ENCODE data around the gene PWP1. TPM values are rescaled to one million over a fixed set of nuclear protein-coding genes. Genes with fewer than 3 reads are reported as not detected.

Gene PWP1
- total RNA-seq, 2 experiments from 2014 or later: 32.4 to 47.2 TPM

- no peak for ATAC-seq
- no peak overlapping the region for H3K27ac Mint-ChIP-seq
- no peak overlapping the region for H3K4me3 Mint-ChIP-seq
- H3K4me1 Mint-ChIP-seq: no peaks in the 10 kb centered on the region
- H3K36me3 Mint-ChIP-seq: peaks cover 18% of the 10 kb centered on the region
- DNase-seq: no peak
- no peaks in the 10 kb centered on the region for H3K9me3 Mint-ChIP-seq (ENCODE audit: low read depth)
- H3K27me3 Mint-ChIP-seq: no peaks in the 10 kb centered on the region
- CTCF ChIA-PET: no interaction called here
Measured at GRCh38 chr12:107730618-107731341, 45.2 kb downstream of the PWP1 start.

DNA sequence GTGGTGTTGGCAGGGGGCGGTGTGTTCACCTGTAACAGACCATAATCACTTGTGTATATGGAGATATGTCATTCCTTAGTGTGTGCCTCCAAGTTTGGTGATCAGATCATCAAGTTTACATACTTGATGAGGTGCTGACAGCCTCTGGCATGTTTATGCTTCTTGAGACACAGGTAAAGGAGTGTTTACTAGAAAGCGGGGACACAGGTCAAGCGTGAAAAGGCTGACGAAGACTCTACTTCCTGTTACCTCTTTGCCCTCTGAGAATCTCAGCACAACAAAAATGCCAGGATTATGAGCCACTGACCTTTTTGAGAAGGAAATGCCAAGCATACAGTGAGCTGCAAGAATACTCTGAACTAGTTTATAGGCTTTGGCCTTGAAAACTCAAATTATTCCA lies 45.8 kb downstream of the PWP1 start:
- no peak overlapping the region for H3K4me3 Mint-ChIP-seq
- CTCF ChIA-PET: no interaction called here
- ATAC-seq (no peak), DNase-seq (no peak)
- no peak overlapping the region for H3K27ac Mint-ChIP-seq
- H3K36me3 Mint-ChIP-seq: peaks cover 24% of the 10 kb centered on the region
- H3K27me3 Mint-ChIP-seq: no peaks in the 10 kb centered on the region
- no peaks in the 10 kb centered on the region for H3K9me3 Mint-ChIP-seq (ENCODE audit: low read depth)
- H3K4me1 Mint-ChIP-seq: no peaks in the 10 kb centered on the region

GRCh38 chr12:107732365-107732764 lies 46.8 kb downstream of the PWP1 start:
- H3K9me3 Mint-ChIP-seq (ENCODE audit: low read depth): no peaks in the 10 kb centered on the region
- peaks cover 2% of the 10 kb centered on the region for H3K4me1 Mint-ChIP-seq
- DNase-seq (no peak), ATAC-seq (no peak)
- peaks cover 32% of the 10 kb centered on the region for H3K36me3 Mint-ChIP-seq
- H3K27ac Mint-ChIP-seq: no peak overlapping the region
- CTCF ChIA-PET: no interaction called here
- no peak overlapping the region for H3K4me3 Mint-ChIP-seq
- no peaks in the 10 kb centered on the region for H3K27me3 Mint-ChIP-seq

- Mint-ChIP-seq H3K9me3 (ENCODE audit: low read depth) (no peaks in the 10 kb centered on the region), H3K4me1 (peaks cover 5% of the 10 kb centered on the region), H3K36me3 (peaks cover 48% of the 10 kb centered on the region), H3K27me3 (no peaks in the 10 kb centered on the region), H3K27ac (no peak overlapping the region), H3K4me3 (no peak overlapping the region)
- ATAC-seq (no peak), DNase-seq (no peak)
- CTCF ChIA-PET: no interaction called here
Measured at GRCh38 chr12:107734139-107734538, 48.5 kb downstream of the PWP1 start.

GRCh38 chr12:107735763-107736162 lies 50.2 kb downstream of the PWP1 start:
- Mint-ChIP-seq H3K27me3 (no peaks in the 10 kb centered on the region), H3K36me3 (peaks cover 55% of the 10 kb centered on the region), H3K27ac (no peak overlapping the region), H3K4me3 (no peak overlapping the region), H3K4me1 (peaks cover 5% of the 10 kb centered on the region), H3K9me3 (ENCODE audit: low read depth) (no peaks in the 10 kb centered on the region)
- CTCF ChIA-PET: interaction anchor here (1.4 kb wide), 1 partner anchor 15 kb away, joined by 3 read pairs; no protein-coding TSS in a partner anchor
- ATAC-seq: no peak
- no peak for DNase-seq

- ATAC-seq (no peak), DNase-seq (no peak)
- Mint-ChIP-seq H3K4me3 (no peak overlapping the region), H3K9me3 (ENCODE audit: low read depth) (no peaks in the 10 kb centered on the region), H3K27ac (no peak overlapping the region), H3K4me1 (peaks cover 5% of the 10 kb centered on the region), H3K36me3 (peaks cover 63% of the 10 kb centered on the region), H3K27me3 (no peaks in the 10 kb centered on the region)
- CTCF ChIA-PET: no interaction called here
Measured at GRCh38 chr12:107736914-107737313, 51.3 kb downstream of the PWP1 start.

- H3K27me3 Mint-ChIP-seq: no peaks in the 10 kb centered on the region
- CTCF ChIA-PET: interaction anchor here (0.6 kb wide), 1 partner anchor 12 kb away, joined by 3 read pairs; no protein-coding TSS in a partner anchor
- no peaks in the 10 kb centered on the region for H3K9me3 Mint-ChIP-seq (ENCODE audit: low read depth)
- H3K4me1 Mint-ChIP-seq: peaks cover 3% of the 10 kb centered on the region
- ATAC-seq (no peak), DNase-seq (no peak)
- no peak overlapping the region for H3K27ac Mint-ChIP-seq
- H3K4me3 Mint-ChIP-seq: no peak overlapping the region
- H3K36me3 Mint-ChIP-seq: peaks cover 36% of the 10 kb centered on the region
Measured at GRCh38 chr12:107748472-107748871, 62.9 kb downstream of the PWP1 start.

DNA sequence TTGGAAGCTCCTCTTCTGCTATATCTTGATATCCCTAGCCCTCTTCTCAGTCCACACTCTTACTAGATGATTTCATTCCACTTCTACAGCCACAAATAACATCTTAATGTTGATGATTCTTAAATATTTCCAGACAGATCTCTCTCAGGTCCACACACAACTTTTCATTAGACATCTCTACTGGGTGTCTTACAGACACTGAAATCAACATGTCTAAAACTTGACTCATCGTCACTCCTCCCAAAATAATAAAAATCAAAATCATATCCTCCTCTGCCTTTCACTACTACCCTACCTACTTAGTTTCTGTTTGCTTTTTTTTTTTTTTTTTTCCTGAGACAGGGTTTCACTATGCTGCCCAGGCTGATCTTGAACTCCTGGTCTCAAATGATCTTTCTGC lies 63.5 kb downstream of the PWP1 start:
- Mint-ChIP-seq H3K27ac (no peak overlapping the region), H3K27me3 (no peaks in the 10 kb centered on the region), H3K4me1 (peaks cover 3% of the 10 kb centered on the region), H3K4me3 (no peak overlapping the region), H3K9me3 (ENCODE audit: low read depth) (no peaks in the 10 kb centered on the region), H3K36me3 (peaks cover 37% of the 10 kb centered on the region)
- DNase-seq (no peak), ATAC-seq (no peak)
- CTCF ChIA-PET: no interaction called here

DNA sequence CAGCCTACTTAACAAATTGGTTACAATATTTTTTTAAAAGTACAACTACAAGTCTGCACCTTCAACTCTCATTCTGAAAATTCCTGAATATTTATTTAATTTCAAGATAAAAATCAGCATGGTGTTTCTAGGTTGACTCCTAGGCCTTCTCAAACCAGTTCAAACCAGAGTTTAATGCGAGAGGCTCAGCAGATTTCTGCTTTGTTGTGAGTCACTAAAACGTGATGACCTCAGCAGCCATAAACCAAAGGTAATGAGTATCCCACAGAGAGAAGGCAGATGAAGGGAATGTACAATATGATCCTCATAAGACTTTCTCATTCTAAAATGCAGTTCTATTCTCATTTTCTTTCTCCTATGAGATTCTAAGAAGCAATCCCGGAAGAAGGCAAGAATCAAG lies 73.8 kb downstream of the PWP1 start:
- peak; percentile 61 for DNase-seq
- H3K27me3 Mint-ChIP-seq: no peaks in the 10 kb centered on the region
- H3K4me3 Mint-ChIP-seq: peak overlapping the region; percentile 94
- H3K9me3 Mint-ChIP-seq (ENCODE audit: low read depth): no peaks in the 10 kb centered on the region
- ATAC-seq: peak; percentile 22
- CTCF ChIA-PET: interaction anchor here (0.6 to 3.0 kb wide), 3 partner anchors 16 to 1389 kb away, joined by 3 to 10 read pairs (median 4); no protein-coding TSS in a partner anchor
- peak overlapping the region; percentile 87 for H3K27ac Mint-ChIP-seq
- peaks cover 26% of the 10 kb centered on the region for H3K4me1 Mint-ChIP-seq
- H3K36me3 Mint-ChIP-seq: peaks cover 22% of the 10 kb centered on the region

GRCh38 chr12:107760207-107760808 lies 74.7 kb downstream of the PWP1 start:
- peaks cover 17% of the 10 kb centered on the region for H3K36me3 Mint-ChIP-seq
- no peaks in the 10 kb centered on the region for H3K9me3 Mint-ChIP-seq (ENCODE audit: low read depth)
- peak overlapping the region; percentile 94 for H3K4me3 Mint-ChIP-seq
- CTCF ChIA-PET: interaction anchor here (0.8 to 3.0 kb wide), 3 partner anchors 12 to 124 kb away, joined by 3 to 10 read pairs (median 3); no protein-coding TSS in a partner anchor
- peak; percentile 24 for ATAC-seq
- DNase-seq: peak; percentile 64
- no peaks in the 10 kb centered on the region for H3K27me3 Mint-ChIP-seq
- peak overlapping the region; percentile 87 for H3K27ac Mint-ChIP-seq
- H3K4me1 Mint-ChIP-seq: peaks cover 26% of the 10 kb centered on the region

DNA sequence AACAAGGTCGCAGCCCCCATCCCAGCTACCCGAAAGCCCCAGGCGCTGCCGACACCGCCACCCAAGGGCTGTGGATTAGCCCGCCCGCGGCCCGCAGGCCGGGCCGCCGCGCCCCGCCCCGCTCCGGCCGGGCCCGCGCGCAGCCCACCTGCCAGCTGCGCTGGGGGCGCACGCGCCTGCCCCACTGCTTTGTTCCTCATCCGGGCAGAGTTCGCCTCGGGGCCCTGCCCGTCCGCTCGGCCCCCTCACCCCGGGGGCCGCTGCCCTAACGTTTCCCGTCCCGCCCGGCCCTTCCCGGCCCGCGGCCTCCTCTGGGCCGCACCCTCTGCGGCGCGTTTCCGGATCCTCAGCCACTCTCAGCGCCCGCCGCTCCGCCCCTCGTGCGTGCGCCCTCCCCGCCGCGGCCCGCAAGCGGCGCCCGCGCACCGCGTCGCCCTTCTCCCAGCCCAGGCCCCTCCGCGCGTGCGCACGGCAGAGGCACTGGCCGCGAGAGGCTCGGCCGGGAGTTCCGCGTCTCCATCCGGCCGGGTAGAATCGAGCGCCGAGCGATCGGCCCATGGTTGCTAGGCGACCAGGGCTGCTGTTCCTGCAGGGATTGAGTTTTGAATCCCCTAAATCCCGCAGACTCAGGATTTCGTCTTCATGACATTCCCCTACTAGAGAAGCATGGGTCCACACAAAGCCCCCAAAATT lies 75.4 kb downstream of the PWP1 start, which contains the start of gene PRDM4:
Gene PRDM4 (minus strand): TSS at position 329 of the 693 bp plus-strand sequence. CDS start 622 bp downstream, outside the sequence.
- DNase-seq: peak; percentile 93
- CTCF ChIA-PET: interaction anchor here (1.0 to 3.0 kb wide), 2 partner anchors 19 to 124 kb away, joined by 3 to 10 read pairs; no protein-coding TSS in a partner anchor
- peaks cover 26% of the 10 kb centered on the region for H3K4me1 Mint-ChIP-seq
- no peaks in the 10 kb centered on the region for H3K27me3 Mint-ChIP-seq
- peaks cover 17% of the 10 kb centered on the region for H3K36me3 Mint-ChIP-seq
- peak within 1 kb of the TSS; percentile 87 for H3K27ac Mint-ChIP-seq
- H3K4me3 Mint-ChIP-seq: peak within 1 kb of the TSS; percentile 94
- peak; percentile 93 for ATAC-seq
- H3K9me3 Mint-ChIP-seq (ENCODE audit: low read depth): no peaks in the 10 kb centered on the region

DNA sequence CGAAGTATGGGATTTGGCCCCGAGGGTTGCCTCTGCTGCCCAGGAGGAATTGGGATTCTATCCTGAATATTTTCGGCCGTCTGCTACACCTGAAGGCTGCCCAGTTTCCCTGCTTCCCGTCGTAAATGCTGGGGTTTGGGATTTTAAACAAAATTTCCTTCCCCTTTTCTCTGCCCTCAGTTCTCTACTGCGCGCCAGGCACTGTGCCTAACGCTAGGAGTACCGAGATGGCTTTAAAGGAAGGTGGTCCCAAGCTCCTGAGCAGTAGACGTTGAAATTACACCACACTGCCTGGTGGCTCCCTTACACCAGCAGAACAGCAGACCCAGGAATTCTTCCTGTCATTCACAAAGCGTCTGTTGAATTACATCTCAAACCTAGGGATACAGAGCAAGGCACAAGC lies 75.9 kb downstream of the PWP1 start:
- peak overlapping the region; percentile 86 for H3K27ac Mint-ChIP-seq
- peaks cover 14% of the 10 kb centered on the region for H3K36me3 Mint-ChIP-seq
- no peaks in the 10 kb centered on the region for H3K9me3 Mint-ChIP-seq (ENCODE audit: low read depth)
- DNase-seq: no peak
- no peak for ATAC-seq
- CTCF ChIA-PET: no interaction called here
- no peaks in the 10 kb centered on the region for H3K27me3 Mint-ChIP-seq
- H3K4me1 Mint-ChIP-seq: peaks cover 26% of the 10 kb centered on the region
- H3K4me3 Mint-ChIP-seq: peak overlapping the region; percentile 94

Measured in activated CD8-positive, alpha-beta memory T cell treated with anti-CD3 and anti-CD28 coated beads, Interleukin-2, amount 10 ng/mL, durations not matched to agents 7 days and 5 days (primary cell).